Fibroblast of lung (primary cell): ENCODE data around the gene GAL.

Experiments used
- CTCF ChIP-seq, 2 donors: IDR thresholded peaks in 1 of 2; conservative IDR thresholded peaks in 1 of 2; 1 replicate in 1 of 2; 2 replicates in 1 of 2; pipeline ENCODE4 v1.5.1; 2011 to 2012; ENCODE audit warnings: low read length in 2 of 2, control low read depth in 1 of 2, inconsistent platforms in 1 of 2, low read depth in 1 of 2, mild to moderate bottlenecking in 1 of 2
- EZH2 ChIP-seq: IDR thresholded peaks from 2 replicates; pipeline ENCODE4 v1.5.1; 2012; ENCODE audit warnings: low read length, control low read depth, mild to moderate bottlenecking; ENCODE audit errors: missing control alignments

DNA sequence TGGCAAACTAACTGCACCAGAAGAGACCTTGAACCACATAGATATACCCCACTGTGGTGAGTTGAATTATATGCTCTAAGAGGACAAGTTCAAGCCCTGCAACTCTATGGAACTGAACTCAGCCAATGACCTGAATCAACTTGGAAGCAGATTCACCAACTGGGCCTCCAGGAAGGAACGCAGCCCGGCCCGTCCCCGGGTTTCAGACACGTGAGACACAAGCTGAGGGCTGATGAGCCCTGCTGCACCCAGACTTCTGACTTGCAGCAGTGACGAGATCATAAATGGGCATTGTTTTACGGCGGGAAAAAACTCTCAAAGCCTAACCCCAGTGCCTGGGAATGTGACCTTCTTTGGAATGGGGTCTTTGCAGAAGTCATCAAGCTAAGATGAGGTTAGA lies 28.5 kb upstream of the GAL start:
- TF ChIP-seq CTCF (conservative IDR thresholded peaks at IDR 0.05 in 1 of 2, IDR thresholded peaks at IDR 0.05 in 1 of 2; ENCODE audit: low read depth in 1 of 2, low read length in 2 of 2): no peak
- TF ChIP-seq EZH2: no peak
